Choroid plexus epithelial cell (primary cell): ENCODE measurements around the gene SLC35F3.

ENCODE experiments used
- DNase-seq: peaks from one replicate; pipeline ENCODE4 v3.0.0-alpha.2; 2010; ENCODE audit warnings: low read depth
- H3K4me3 ChIP-seq: 2 replicates; pipeline ENCODE4 v1.5.1; 2011; ENCODE audit warnings: low read depth, mild to moderate bottlenecking, control low read depth, low read length, moderate library complexity
- CTCF ChIP-seq: conservative IDR thresholded peaks from 2 replicates; pipeline ENCODE4 v1.5.1; 2011; ENCODE audit warnings: low read depth, mild to moderate bottlenecking, control low read depth, inconsistent platforms, low read length, moderate library complexity

SLC35F3 gene

DNA sequence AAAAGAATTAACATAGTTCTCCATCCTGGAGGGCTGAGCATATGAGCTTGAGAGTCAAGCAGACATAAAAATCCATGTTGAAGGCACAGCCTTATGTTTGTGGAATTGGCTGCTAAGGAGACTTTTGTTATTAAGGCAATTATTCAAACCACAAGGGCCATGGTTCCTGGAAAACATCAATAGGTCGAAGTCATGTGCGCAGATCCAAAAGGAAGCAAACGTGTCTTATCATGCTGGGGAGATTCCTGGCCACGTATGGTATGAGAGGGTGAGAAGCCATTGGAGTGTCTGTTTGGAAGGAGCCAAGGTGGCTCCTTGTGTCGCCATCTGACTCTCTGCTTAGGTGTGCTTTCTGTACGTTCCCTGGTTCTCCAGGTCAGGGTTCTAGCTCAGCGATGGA lies 406.9 kb downstream of the SLC35F3 start:
- no peak overlapping the region for H3K4me3 ChIP-seq
- no peak for DNase-seq
- TF ChIP-seq CTCF: no peak

- TF ChIP-seq CTCF: no peak
- DNase-seq: no peak
- H3K4me3 ChIP-seq: no peak overlapping the region
Observed at GRCh38 chr1:234313171-234313570, 408.7 kb downstream of the SLC35F3 start.

DNA sequence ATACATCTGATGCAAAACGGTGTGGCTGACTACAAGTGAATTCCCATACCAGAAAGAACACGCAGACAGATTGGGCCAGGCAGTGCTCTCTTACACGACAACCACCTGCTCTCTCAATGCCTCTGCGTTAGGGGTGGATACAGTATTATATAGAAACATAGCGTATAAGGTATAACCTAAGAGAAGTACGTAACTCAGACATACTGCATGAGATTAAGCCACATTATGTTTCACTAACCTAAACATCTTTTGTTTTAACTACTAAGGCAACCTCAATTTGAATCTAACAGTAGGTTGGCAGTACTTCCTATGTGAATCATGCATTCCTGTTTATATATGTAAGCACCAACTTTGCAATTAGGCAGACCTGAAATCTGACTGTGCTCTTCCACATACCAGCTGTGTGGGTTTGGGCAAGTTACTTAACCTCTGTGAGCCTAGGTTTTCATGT lies 410.6 kb downstream of the SLC35F3 start:
- H3K4me3 ChIP-seq: no peak overlapping the region
- TF ChIP-seq CTCF: no peak
- peak; percentile 30 for DNase-seq

- no peak for TF ChIP-seq CTCF
- DNase-seq: no peak
Observed at GRCh38 chr1:234315588-234315987, 411.1 kb downstream of the SLC35F3 start.

GRCh38 chr1:234316486-234316885 lies 412.0 kb downstream of the SLC35F3 start:
- H3K4me3 ChIP-seq: no peak overlapping the region
- no peak for TF ChIP-seq CTCF
- DNase-seq: no peak

More at GRCh38 chr1:234315588-234315987, 411.1 kb downstream of the SLC35F3 start:
- no peak overlapping the region for H3K4me3 ChIP-seq

GRCh38 chr1:234316937-234317336 lies 412.5 kb downstream of the SLC35F3 start:
- TF ChIP-seq CTCF: no peak
- H3K4me3 ChIP-seq: no peak overlapping the region
- no peak for DNase-seq

- DNase-seq: no peak
- H3K4me3 ChIP-seq: no peak overlapping the region
- TF ChIP-seq CTCF: no peak
Observed at GRCh38 chr1:234320069-234320468, 415.6 kb downstream of the SLC35F3 start.
